Fibroblast of gingiva (primary cell): ENCODE results near the gene HCK.

Experiments used
- DNase-seq: peaks from one replicate; pipeline ENCODE4 v3.0.0-alpha.2; 2011; ENCODE audit warnings: low read depth

HCK gene

DNA sequence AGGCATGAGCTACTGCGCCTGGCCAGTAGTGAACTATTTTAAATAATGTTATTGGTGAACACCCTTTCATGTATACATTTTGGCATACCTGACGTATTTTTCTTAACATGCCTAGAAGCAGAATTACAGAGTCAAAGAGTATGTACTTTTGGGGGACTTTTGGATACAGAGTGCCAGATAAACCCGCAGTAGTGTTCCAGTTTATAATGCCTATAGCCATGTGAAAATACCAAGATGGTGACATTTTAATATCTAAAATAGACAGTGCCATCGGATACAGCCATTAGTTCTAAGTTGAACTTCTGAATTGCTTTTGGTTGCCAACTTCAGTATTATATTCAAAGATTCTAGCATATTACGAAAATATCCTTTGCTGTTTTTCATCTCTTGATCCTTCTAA is 77.8 kb downstream of the HCK start:
- DNase-seq: no peak

DNA sequence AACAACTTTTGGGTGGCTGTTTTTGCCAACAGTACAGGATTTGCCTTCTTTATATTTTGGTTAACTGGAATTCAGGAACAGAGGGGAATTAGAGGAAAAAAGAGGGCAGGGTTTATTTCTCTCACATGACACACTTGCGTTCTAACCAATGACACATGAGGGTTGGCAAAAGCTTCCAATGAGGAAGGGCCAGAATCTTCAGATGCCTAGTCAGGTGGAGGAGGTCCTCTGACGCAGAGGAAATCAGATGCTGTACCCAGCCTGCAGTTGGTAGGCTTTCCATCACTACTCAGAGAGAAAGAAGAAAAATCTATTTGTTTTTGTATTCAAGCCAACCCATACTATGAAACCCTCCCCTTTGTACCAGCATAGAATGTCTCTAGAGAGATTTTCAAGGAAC is 78.3 kb downstream of the HCK start:
- no peak for DNase-seq

DNA sequence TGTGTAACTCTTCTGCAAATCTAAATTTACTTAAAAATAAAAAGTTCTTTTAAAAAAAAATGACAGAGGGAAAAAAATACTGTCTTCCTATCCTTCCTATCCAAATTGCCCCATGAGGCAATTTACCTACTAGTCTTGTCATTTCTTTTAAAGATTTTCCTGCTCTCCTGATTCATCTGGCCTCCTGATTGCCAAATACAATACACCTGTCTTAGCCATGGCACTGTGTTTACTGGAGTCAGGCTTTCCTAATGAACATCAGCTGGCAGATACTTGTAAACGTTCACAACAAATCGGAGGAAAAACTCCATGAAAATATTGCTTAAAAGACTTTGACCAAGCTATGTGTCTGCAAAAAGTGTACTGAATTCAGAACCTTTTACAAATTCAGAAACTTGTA is 78.9 kb downstream of the HCK start:
- DNase-seq: no peak

DNA sequence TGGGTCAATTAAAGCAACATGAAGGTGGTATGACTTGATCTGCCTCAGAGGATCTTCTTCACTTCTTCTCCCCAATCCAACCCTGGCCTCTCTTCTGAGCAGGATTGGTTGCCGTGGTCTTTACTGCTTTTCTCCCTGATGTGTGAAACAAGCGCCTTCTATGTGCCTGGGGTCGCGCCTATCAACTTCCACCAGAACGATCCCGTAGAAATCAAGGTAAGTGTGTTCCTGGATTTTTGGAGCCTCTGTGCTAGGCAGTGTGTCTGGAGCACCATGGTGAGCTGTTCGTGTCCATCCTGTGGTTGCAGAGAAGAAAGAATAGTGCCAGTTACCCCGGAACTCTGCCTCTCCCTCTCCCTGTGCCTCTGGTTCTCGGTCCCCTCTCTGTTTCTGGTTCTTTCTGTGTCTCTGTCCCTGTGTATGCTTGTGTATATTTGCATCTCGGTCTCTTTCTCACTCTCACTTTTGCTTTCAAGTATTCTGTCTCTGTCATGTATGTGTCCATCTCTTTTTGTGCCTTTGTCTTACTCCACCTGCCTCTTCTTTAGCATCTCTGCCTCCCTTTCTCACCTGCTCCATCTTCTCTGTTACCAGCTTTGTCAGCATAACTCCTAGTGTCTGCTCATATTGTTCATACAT is 81.0 kb downstream of the HCK start:
- DNase-seq: no peak

DNA sequence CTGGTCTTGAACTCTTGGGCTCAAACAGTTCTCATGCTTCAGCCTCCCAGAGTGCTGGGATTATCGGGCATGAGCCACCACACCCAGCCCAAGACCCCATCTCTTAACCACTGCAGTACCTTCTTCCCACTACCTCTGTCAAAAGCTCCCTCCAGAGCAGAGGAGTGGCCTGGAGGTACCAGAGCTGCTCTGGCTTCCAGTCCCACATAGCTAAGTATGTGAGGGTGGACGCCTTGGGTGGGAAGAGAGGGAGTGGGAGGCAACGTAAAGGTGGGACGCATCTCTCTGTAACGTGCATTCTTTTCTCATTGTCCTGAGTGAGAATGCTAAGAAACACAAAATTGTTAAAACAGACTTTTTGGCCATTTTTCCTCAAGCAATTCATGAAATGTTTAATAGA is 82.0 kb downstream of the HCK start:
- no peak for DNase-seq

DNA sequence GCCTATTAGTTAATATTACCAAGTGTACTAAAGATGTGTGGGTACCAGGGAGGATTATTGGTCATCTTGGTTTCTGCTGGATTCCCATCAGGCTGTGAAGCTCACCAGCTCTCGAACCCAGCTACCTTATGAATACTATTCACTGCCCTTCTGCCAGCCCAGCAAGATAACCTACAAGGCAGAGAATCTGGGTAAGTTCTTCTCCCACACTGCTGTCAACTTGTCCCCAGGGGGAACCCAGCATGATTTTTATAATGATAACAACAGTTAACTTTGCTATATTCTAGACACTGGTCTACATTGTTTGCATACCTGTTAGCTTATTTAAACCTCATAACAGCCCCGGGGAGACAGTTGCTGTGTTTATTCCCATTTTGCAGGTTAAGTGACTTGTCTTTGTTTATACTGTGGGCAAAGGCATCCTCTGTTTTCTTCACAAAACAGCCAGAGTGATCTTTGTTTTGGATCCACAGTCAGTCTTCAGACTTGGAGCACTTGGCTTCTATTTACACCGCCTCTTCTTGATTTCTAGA is 84.0 kb downstream of the HCK start:
- no peak for DNase-seq

DNA sequence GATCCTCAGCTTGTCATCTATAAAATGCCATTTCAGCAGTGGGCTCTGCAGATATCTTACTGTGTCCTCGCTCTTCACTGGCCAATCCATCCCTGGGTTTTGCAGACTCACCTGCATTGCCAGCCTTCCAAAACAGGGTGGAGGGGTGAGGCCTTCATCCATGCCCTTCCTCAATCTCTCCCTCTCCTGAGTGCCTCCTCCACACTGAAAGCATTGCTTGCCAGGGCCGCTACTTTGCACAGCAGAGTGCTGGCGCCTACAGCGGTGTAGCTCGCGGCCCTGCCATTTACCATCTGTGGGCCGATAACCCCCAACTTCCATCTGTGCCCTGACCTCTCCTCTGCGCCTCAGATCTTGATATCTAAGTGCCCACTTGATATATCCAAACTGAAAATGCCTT is 86.9 kb downstream of the HCK start:
- DNase-seq: no peak

DNA sequence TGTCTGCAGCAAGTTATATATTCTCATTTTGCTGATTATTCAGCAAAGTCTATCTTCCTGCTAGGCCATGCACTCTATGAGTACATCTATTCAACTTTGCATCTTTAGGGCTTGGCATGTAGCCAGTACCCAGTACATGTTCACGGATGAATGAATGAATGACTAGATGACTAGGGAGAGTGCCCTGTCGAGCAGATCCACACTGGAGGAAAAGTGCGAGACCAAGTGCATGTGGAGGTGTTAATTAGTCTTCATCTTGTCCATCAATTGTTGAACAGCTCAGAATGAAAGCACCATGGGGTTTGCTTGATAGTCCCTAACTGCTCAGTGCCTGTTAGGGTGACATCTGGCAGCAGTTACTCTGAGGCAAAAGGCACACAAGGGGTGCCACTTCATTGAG is 87.9 kb downstream of the HCK start:
- no peak for DNase-seq

DNA sequence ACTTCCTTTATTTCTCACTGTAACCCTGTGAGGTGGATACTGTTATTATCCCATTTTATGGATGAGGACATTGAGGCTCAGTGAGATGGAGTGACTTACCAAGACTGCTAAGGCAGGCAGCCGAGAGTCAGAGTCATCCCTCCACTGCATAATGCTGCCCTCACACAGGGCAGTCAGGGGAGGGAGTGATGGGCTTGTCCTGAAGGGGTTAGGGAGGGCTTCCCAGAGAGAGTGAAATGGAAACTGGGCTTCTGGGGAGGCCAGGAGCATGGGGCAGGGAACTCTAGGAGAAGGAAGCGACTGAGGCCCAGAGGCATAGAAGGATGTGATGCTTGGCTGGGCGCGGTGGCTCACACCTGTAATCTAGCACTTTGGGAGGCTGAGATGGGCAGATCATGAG is 88.6 kb downstream of the HCK start:
- DNase-seq: no peak

DNA sequence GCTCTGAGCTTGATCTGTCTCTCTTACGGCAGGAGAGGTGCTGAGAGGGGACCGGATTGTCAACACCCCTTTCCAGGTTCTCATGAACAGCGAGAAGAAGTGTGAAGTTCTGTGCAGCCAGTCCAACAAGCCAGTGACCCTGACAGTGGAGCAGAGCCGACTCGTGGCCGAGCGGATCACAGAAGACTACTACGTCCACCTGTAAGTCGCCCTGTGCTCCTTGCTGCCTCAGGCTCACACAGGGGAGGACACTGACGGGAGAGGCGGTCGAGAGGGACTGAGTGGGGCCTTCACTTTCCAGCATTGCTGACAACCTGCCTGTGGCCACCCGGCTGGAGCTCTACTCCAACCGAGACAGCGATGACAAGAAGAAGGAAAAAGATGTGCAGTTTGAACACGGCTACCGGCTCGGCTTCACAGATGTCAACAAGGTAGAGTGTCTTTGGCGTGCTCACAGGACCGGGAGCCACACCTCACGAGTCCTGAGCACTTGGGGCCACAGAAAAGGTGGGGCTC is 89.5 kb downstream of the HCK start:
- no peak for DNase-seq

DNA sequence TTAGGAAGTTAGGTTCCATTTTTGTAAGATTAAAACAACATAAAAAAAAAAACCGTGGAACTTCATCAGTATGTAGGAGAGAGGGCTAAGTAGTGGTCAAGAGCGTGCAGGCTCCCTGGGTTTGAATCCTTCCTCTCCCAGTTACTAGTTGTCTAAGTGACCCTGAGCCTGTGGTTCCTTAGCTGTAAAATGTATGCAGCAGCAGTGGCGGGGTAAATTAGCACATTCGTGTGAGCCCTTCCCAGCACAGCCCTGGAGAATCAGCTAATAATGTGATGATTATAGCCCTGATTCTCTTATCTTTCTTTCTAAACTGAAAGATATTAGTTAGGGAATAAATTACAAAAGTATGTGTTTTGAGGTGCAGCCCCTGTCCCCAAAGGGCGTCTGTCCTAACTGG is 90.0 kb downstream of the HCK start:
- DNase-seq: no peak

DNA sequence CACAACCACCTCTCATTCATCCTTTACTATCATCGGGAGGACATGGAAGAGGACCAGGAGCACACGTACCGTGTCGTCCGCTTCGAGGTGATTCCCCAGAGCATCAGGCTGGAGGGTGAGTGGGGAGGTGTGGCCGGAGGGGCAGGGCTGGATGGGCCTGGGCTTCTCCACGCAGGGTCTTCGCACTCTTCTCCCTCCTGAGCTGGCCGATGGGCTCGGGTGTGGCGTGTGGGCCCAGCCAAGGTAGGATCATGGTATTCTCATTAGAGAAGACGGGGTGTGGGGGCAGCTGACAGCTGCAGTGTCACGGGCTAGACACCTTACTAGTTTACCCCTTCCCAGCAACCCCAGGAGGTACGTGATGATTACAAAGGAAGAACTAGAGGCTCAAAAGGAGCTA is 90.9 kb downstream of the HCK start:
- DNase-seq: no peak

DNA sequence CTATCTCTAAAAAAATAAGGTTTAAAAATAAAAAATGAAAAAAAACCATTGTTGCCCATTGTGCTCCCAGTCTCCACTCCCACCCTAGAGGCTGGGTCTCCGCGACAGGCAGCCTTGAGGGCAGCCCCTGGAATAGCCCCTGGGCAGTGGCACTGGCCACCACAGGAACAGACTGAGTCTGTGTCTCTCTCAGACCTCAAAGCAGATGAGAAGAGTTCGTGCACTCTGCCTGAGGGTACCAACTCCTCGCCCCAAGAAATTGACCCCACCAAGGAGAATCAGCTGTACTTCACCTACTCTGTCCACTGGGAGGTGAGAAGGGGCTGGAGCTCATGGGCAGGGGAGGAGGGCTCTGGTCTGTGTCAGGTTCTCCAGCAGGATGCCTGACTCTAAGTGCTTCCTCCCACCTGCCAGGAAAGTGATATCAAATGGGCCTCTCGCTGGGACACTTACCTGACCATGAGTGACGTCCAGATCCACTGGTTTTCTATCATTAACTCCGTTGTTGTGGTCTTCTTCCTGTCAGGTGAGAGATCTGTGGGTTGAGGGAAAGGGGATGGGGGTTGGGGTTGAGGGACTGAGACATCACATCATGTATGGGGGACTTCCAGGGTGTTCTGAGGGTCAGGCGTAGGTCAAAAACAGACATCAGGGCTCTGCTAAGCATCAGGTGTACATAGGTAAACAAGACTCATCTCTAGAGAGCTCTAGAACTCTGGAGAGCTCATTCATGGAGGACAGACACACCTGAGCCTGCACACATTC is 93.0 kb downstream of the HCK start:
- DNase-seq: no peak

DNA sequence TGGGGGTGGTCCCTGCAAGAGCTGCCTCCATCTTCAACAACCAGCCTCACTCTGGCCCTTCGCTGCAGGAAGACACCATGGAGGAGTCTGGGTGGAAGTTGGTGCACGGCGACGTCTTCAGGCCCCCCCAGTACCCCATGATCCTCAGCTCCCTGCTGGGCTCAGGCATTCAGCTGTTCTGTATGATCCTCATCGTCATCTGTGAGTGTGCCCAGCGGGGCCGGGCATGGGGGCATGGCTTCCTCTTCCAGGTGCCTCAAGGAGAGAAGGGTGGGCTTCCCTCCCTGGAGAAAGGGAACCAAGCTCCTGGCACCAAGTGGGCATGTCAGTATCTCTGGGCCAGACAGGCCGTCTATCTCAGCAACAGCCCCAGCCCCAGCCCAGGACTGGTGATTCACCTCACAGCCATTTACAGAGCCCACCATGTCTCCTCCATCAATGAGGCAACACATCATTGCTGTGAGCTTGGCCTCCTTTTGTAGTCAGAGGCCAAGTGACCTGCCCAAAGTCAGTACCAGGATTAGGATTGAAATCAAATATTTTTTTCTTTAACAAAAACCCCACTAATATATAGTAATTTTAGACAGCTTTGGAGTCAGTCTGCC is 97.6 kb downstream of the HCK start:
- DNase-seq: no peak

DNA sequence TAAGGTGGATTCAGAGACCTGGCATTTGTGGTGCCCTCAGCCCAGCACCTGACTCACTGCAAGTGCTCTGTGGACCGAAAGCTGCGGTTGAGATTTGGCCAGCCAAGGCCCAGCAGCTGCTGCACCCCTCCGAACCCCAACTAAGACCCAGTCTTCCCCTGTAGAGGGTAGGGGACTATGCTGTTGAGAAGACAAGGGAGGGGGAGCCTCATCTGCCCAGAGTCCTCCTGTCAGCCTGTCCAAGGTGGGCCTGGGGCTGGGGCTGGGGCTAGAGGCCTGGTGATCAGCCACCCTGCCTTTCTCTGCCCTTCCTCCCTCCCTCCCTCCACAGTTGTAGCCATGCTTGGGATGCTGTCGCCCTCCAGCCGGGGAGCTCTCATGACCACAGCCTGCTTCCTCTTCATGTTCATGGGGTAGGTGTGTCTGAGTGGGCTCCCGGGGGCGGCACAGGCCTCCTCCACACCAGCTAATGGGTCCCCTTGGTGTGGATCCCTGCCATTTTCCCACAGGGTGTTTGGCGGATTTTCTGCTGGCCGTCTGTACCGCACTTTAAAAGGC is 98.3 kb downstream of the HCK start:
- no peak for DNase-seq
